Left renal pelvis (tissue), 4 donors: ENCODE measurements around the gene TSTD1. TPM values are rescaled to one million over a fixed set of nuclear protein-coding genes. Genes with fewer than 3 reads are reported as not detected.
"Not testable (repeated sequence)": the region's sequence is repeated elsewhere in the genome, so short reads cannot be mapped to it uniquely, and the experiment has no call there.

Source experiments
- DNase-seq, 4 donors: peaks; one replicate each; pipeline ENCODE4 v3.0.0-alpha.2; 2013; ENCODE audit warnings: low read depth in 4 of 4, low spot score in 3 of 4
- polyA plus RNA-seq, 4 donors: library from polyadenylated mRNA; unstranded; fragments of 120-200 nt; gene quantifications; one replicate each; pipeline ENCODE4 v1.2.1, GENCODE V29; 2013; ENCODE audit not compliant: insufficient read length in 4 of 4

Gene TSTD1
- polyA plus RNA-seq, 4 donors, result 9.5 to 75.7 (median 52.2) TPM

DNA sequence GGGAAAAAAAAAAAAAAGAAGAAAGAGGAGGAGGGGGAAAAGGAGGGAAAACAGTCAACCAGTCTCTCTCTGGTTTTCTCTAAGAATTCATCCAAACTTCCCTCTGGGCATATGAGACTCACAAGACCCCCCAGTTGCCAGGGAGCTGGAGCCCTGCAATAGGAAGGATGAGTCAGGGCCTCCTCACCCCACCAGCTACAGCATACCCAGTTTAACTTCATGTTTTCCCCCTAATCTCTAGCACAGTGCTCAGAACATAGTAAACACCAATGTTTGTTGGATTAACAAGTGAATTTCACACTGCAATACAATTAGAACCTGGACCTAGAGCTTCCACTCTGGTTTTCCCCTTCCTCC lies 25.7 kb downstream of the TSTD1 start:
- DNase-seq, result no peak

- DNase-seq, result no peak
These were observed 26.3 kb downstream of the TSTD1 start for GRCh38 chr1:161012420-161012819.

DNA sequence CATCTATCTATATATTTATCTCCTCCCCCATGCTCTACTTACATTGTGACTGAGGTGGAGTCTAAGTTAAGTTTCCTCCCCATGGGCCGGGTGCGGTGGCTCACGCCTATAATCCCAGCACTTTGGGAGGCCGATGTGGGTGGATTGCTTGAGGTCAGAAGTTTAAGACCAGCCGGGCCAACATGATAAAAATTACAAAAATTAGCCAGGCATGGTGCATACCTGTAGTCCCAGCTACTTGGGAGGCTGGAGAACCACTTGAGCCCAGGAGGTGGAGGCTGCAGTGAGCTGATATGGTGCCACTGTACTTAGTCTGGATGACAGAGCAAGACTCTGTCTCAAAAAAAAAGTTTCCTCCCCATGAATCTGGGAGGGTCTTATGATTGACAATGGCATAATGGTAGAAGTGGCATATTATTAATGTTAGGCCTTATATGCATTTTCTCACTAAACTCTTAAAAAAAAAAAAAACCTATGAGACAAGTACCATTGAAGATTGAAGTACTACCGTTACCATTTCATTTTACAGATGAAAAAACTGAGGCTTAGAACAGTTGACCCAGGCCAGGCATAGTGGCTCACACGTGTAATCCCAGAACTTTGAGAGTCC lies 29.1 kb downstream of the TSTD1 start:
- no peak for DNase-seq

DNA sequence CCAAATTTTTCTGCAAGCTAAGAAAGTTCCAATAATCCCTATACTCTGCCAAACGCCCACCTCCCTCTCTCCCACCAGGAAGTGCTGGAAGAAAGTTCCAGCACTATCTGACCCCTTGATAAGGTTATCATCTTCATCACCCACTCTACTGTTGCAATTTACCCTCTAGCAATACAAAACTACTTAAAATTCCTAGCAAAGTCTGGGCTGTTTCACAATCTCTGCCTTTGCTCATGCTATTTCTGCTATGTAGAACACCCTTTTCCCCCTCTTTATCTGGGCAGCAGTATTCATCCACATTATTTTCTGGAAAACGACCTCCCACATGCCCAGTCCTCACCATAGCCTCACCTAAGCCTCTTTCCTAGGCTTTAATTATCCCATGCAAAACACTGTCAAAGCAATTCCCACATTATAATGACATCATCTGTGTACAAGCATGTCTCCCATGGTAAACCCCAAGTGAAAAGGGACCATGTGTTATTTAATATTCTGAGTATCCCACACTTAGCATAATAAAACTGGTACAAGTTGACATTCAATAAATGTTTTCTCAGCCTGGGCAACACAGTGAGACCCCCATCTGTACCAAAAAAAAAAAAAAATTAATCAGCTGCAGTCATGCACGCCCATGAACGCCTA lies 29.8 kb downstream of the TSTD1 start:
- DNase-seq, result no peak

- DNase-seq, result no peak
These were observed 31.4 kb downstream of the TSTD1 start for GRCh38 chr1:161007369-161007768.

- no peak for DNase-seq
These were observed 32.2 kb downstream of the TSTD1 start for GRCh38 chr1:161006563-161006962.

DNA sequence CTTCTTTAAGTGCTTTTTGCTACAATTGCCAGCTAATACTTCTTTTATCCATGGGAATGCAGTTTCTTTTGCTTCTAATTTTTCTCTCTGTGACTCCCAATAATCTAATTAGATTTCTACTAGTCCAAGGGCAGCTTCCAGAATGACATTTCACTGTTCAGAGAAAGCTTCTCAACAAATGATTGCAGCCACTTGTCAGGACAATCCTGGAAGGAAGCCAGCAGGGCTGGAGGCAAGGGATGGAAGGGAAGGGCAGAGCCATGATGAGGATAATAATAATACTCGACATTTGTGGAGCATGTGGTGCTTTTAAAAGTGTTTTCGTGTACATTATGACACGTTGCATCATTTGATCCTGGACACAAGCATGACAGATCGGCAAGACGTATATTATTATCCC lies 37.2 kb downstream of the TSTD1 start:
- no peak for DNase-seq

GRCh38 chr1:161000736-161001480 lies 37.9 kb downstream of the TSTD1 start:
- DNase-seq, result no peak

GRCh38 chr1:160999376-160999775 lies 39.4 kb downstream of the TSTD1 start:
- DNase-seq, result no peak

GRCh38 chr1:160997323-160998038 lies 41.3 kb downstream of the TSTD1 start:
- DNase-seq, result no peak

DNA sequence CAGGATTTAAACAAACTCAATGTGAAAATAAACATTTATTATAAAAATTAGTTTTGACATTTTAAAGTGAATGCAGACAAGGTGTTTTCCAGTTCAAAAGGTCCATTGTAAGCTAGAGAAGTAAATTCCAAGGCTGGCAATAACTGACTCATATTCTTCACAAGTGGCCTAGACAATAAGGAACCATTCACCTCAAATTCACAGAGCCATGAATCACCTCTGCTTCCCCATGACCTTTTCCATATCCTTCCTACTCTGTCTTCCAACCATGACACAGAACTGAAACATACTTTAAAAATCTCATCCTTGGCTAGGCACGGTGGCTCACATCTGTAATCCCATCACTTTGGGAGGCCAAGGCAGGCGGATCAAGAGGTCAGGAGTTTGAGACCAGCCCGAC lies 42.6 kb downstream of the TSTD1 start:
- DNase-seq, result no peak

DNA sequence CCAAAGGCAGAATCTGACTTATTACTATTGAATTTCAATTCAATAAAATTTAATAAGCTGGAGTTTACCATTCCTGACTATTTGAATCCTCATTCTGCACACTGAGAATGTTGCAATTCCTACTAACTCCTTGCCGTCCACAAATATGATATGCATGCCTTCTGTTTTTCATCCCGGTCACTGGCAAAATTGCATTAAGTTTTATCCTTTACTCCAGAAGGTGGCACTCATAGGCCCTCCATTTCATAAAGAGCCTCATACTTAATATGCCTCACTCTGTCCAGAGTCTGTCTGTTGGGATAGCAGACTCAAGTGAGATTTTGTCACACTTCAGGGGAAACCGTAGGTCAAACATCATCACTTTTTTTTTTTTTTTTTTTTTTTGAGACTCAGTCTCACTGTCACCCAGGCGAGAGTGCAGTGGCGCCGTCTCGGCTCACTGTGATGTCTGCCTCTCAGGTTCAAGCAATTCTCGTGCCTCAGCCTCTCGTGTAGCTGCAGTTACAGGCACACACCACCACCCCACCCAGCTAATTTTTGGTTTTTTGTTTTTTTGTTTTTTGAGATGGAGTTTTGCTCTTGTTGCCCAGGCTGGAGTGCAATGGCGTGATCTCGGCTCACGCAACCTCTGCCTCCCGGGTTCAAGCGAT lies 45.1 kb downstream of the TSTD1 start:
- DNase-seq, result no peak

GRCh38 chr1:160992036-160992435 lies 46.7 kb downstream of the TSTD1 start:
- DNase-seq, result not testable (repeated sequence)

Other genes with a start within 250 kb of the TSTD1 start
- under 1 TPM in 3 of 4 donors, not detected in 1; 0.17 to 0.49 (median 0.31) TPM for gene LY9, start 242.8 kb downstream of the TSTD1 start, polyA plus RNA-seq
- under 1 TPM; 0.07 to 0.42 (median 0.19) TPM for gene CD244, start 176.1 kb downstream of the TSTD1 start, polyA plus RNA-seq
- gene ITLN1, start 153.8 kb downstream of the TSTD1 start, polyA plus RNA-seq, result 1 to 10 TPM in 3 of 4 donors, under 1 TPM in 1; 0.30 to 4.7 (median 1.9) TPM
- not detected for gene ITLN2, start 84.2 kb downstream of the TSTD1 start, polyA plus RNA-seq
- gene F11R, start 17.8 kb downstream of the TSTD1 start, polyA plus RNA-seq, result 10 to 100 TPM; 11.1 to 98.1 (median 85.2) TPM
- gene USF1, start 7.0 kb upstream of the TSTD1 start, polyA plus RNA-seq, result 10 to 100 TPM; 51.0 to 68.9 (median 54.5) TPM
- gene ARHGAP30, start 30.9 kb upstream of the TSTD1 start, polyA plus RNA-seq, result 1 to 10 TPM; 2.2 to 3.8 (median 2.3) TPM
- 1 to 10 TPM in 3 of 4 donors, under 1 TPM in 1; 0.14 to 7.3 (median 3.8) TPM for gene NECTIN4, start 50.6 kb upstream of the TSTD1 start, polyA plus RNA-seq
- gene KLHDC9, start 59.4 kb upstream of the TSTD1 start, polyA plus RNA-seq, result 10 to 100 TPM in 3 of 4 donors, 1 to 10 TPM in 1; 4.0 to 19.4 (median 17.3) TPM
- gene PFDN2, start 79.1 kb upstream of the TSTD1 start, polyA plus RNA-seq, result 10 to 100 TPM; 58.7 to 75.7 (median 73.8) TPM
- 10 to 100 TPM; 29.1 to 59.8 (median 48.6) TPM for gene NIT1, start 79.1 kb upstream of the TSTD1 start, polyA plus RNA-seq
- gene DEDD, start 93.7 kb upstream of the TSTD1 start, polyA plus RNA-seq, result 10 to 100 TPM; 41.6 to 55.5 (median 48.9) TPM
- gene UFC1, start 115.0 kb upstream of the TSTD1 start, polyA plus RNA-seq, result 100 to 1,000 TPM; 136 to 169 (median 149) TPM
- 10 to 100 TPM; 44.9 to 55.2 (median 47.2) TPM for gene USP21, start 120.5 kb upstream of the TSTD1 start, polyA plus RNA-seq
- 10 to 100 TPM; 31.9 to 63.1 (median 38.8) TPM for gene PPOX, start 127.5 kb upstream of the TSTD1 start, polyA plus RNA-seq
- 10 to 100 TPM; 40.9 to 45.2 (median 42.3) TPM for gene B4GALT3, start 138.5 kb upstream of the TSTD1 start, polyA plus RNA-seq
- gene ADAMTS4, start 160.1 kb upstream of the TSTD1 start, polyA plus RNA-seq, result 1 to 10 TPM in 1 of 4 donors, under 1 TPM in 3; 0.60 to 6.1 (median 0.79) TPM
- 100 to 1,000 TPM; 126 to 217 (median 189) TPM for gene NDUFS2, start 163.4 kb upstream of the TSTD1 start, polyA plus RNA-seq
- 10 to 100 TPM; 13.1 to 39.3 (median 17.1) TPM for gene FCER1G, start 176.3 kb upstream of the TSTD1 start, polyA plus RNA-seq
- 10 to 100 TPM in 1 of 4 donors, 1 to 10 TPM in 1, under 1 TPM in 1, not detected in 1; 0.73 to 87.7 (median 2.5) TPM for gene APOA2, start 184.7 kb upstream of the TSTD1 start, polyA plus RNA-seq
- 10 to 100 TPM in 3 of 4 donors, 1 to 10 TPM in 1; 9.9 to 15.4 (median 14.2) TPM for gene TOMM40L, start 187.1 kb upstream of the TSTD1 start, polyA plus RNA-seq
- 1 to 10 TPM; 1.9 to 3.5 (median 2.8) TPM for gene NR1I3, start 199.2 kb upstream of the TSTD1 start, polyA plus RNA-seq
- gene PCP4L1, start 219.8 kb upstream of the TSTD1 start, polyA plus RNA-seq, result 1 to 10 TPM in 3 of 4 donors, under 1 TPM in 1; 0.59 to 1.9 (median 1.4) TPM